Trophoblast cell (in vitro differentiated cells and primary cell): ENCODE measurements around the gene ADNP2.

Experiments used
- DNase-seq, 2 donors: peaks; one replicate each; pipeline ENCODE4 v3.0.0-alpha.2; 2016
- H2AFZ ChIP-seq: 2 replicates; pipeline ENCODE4 v1.6.1; 2013; ENCODE audit warnings: low read length, moderate library complexity, mild to moderate bottlenecking; ENCODE audit not compliant: insufficient read depth, poor library complexity
- H2AK5ac ChIP-seq: 2 replicates; pipeline ENCODE4 v1.6.1; 2013; ENCODE audit warnings: mild to moderate bottlenecking, low read length
- H2BK120ac ChIP-seq: 2 replicates; pipeline ENCODE4 v1.6.1; 2013; ENCODE audit warnings: low read length, mild to moderate bottlenecking, moderate library complexity; ENCODE audit not compliant: insufficient read depth, poor library complexity
- H2BK12ac ChIP-seq: 2 replicates; pipeline ENCODE4 v1.6.1; 2013; ENCODE audit warnings: mild to moderate bottlenecking, low read length, moderate library complexity
- H2BK5ac ChIP-seq: 2 replicates; pipeline ENCODE4 v1.6.1; 2013; ENCODE audit warnings: low read length, low read depth, moderate library complexity, mild to moderate bottlenecking; ENCODE audit not compliant: poor library complexity
- H3K14ac ChIP-seq: 2 replicates; pipeline ENCODE4 v1.6.1; 2013; ENCODE audit warnings: mild to moderate bottlenecking, low read length
- H3K18ac ChIP-seq: 2 replicates; pipeline ENCODE4 v1.6.1; 2013; ENCODE audit warnings: mild to moderate bottlenecking, low read length
- H3K23ac ChIP-seq: 2 replicates; pipeline ENCODE4 v1.6.1; 2013; ENCODE audit warnings: low read length
- H3K27ac ChIP-seq: 2 replicates; pipeline ENCODE4 v1.5.1; 2013; ENCODE audit warnings: low read depth, mild to moderate bottlenecking, inconsistent platforms, low read length, moderate library complexity
- H3K27me3 ChIP-seq: 2 replicates; pipeline ENCODE4 v1.6.1; 2013; ENCODE audit warnings: inconsistent platforms, mild to moderate bottlenecking, low read length, moderate library complexity; ENCODE audit not compliant: insufficient read depth
- H3K36me3 ChIP-seq, 2 experiments: 1 replicate in 1 of 2; 2 replicates in 1 of 2; pipeline ENCODE4 v1.6.1; 2013; ENCODE audit warnings: low read length in 2 of 2, mild to moderate bottlenecking in 2 of 2, moderate library complexity in 1 of 2; ENCODE audit not compliant: insufficient read depth in 2 of 2, control insufficient read depth in 1 of 2
- H3K4ac ChIP-seq: 2 replicates; pipeline ENCODE4 v1.6.1; 2013; ENCODE audit warnings: low read depth, mild to moderate bottlenecking, low read length, moderate library complexity
- H3K4me1 ChIP-seq, 2 experiments: 1 replicate in 1 of 2; 2 replicates in 1 of 2; pipeline ENCODE4 v1.6.1; 2013; ENCODE audit warnings: low read length in 2 of 2, mild to moderate bottlenecking in 2 of 2, moderate library complexity in 1 of 2; ENCODE audit not compliant: insufficient read depth in 2 of 2, control insufficient read depth in 1 of 2
- H3K4me2 ChIP-seq: 2 replicates; pipeline ENCODE4 v1.6.1; 2013; ENCODE audit warnings: inconsistent platforms, mild to moderate bottlenecking, low read length, moderate library complexity
- H3K4me3 ChIP-seq: 2 replicates; pipeline ENCODE4 v1.5.1; 2013; ENCODE audit warnings: mild to moderate bottlenecking, low read depth, low read length, inconsistent platforms
- H3K79me1 ChIP-seq: one replicate; pipeline ENCODE4 v1.6.1; 2013; ENCODE audit warnings: low read length
- H3K79me2 ChIP-seq: 2 replicates; pipeline ENCODE4 v1.6.1; 2013; ENCODE audit warnings: low read length, mild to moderate bottlenecking; ENCODE audit not compliant: control insufficient read depth, insufficient read depth, poor library complexity
- H3K9ac ChIP-seq: 2 replicates; pipeline ENCODE4 v1.6.1; 2013; ENCODE audit warnings: mild to moderate bottlenecking, low read length
- H3K9me3 ChIP-seq: 2 replicates; pipeline ENCODE4 v1.6.1; 2013; ENCODE audit warnings: low read depth, mild to moderate bottlenecking, control low read depth, inconsistent platforms, low read length; ENCODE audit not compliant: insufficient read depth
- H4K12ac ChIP-seq: 2 replicates; pipeline ENCODE4 v1.6.1; 2013; ENCODE audit warnings: low read depth, mild to moderate bottlenecking, low read length, moderate library complexity
- H4K8ac ChIP-seq: 2 replicates; pipeline ENCODE4 v1.6.1; 2013; ENCODE audit warnings: low read depth, mild to moderate bottlenecking, low read length, moderate library complexity
- H4K91ac ChIP-seq: one replicate; pipeline ENCODE4 v1.6.1; 2013; ENCODE audit warnings: low read depth, mild to moderate bottlenecking, low read length, moderate library complexity
- WGBS: extraction: QIAGEN DNeasy Blood & Tissue Kit; methylation state at CpG from one replicate; pipeline ENCODE4 v1.1.7; 2013; ENCODE audit warnings: missing lambda C conversion rate; ENCODE audit not compliant: insufficient read length, insufficient coverage; ENCODE audit errors: extremely low coverage; 5-methylcytosine and 5-hydroxymethylcytosine counted together

Gene ADNP2

DNA sequence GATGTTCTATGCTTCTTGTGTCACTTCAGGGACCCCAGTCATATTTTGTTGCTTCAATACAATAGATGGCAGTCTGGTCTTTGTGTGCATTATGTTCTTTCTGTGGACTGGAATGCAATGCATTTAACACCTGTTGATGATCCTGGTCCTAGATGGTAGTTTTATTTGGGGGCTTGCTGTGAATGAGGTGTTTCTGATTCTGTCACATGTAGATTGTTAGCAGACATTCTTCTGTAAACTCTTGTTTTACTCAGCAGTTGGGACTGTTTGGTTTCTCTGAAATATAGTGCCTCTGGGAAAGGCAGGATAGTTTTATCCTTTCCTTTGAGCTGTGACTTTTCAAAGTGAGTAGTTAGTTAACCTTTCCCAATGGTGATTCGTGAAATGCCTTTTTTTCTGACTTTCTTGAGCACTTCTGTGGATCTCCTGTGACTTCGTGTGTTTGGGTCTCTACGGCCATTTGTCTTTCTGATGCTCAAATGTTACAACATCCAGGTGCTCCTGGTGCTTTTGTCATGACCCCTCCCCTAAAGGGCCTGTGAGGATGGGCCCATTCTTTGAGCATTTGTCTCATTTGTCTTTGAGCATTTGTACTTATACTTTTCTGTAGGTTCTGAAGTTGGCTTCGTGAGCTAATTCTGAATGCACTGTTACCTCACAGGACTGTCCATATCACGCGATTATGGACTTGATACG, 20.8 kb downstream of the ADNP2 start:
- Histone ChIP-seq H4K8ac (no peak overlapping the region), H2AK5ac (no peak overlapping the region), H3K4me1 (peaks cover 0 to 4% of the 10 kb centered on the region in 2 experiments), H2BK5ac (no peak overlapping the region), H3K9me3 (no peaks in the 10 kb centered on the region), H2AFZ (no peak overlapping the region), H2BK120ac (no peak overlapping the region), H3K27me3 (no peaks in the 10 kb centered on the region), H3K14ac (no peak overlapping the region), H3K36me3 (peaks cover 5% of the 10 kb centered on the region in 2 experiments), H4K91ac (no peak overlapping the region), H3K79me1 (no peaks in the 10 kb centered on the region), H4K12ac (no peak overlapping the region), H3K4ac (no peak overlapping the region), H3K18ac (no peak overlapping the region), H3K79me2 (peaks cover 1% of the 10 kb centered on the region), H2BK12ac (no peak overlapping the region), H3K4me2 (no peak overlapping the region), H3K23ac (no peak overlapping the region), H3K27ac (no peak overlapping the region), H3K4me3 (no peak overlapping the region), H3K9ac (no peak overlapping the region)
- WGBS: no CpG with 5 or more reads among the region's 7 CpGs
- no peak for DNase-seq

DNA sequence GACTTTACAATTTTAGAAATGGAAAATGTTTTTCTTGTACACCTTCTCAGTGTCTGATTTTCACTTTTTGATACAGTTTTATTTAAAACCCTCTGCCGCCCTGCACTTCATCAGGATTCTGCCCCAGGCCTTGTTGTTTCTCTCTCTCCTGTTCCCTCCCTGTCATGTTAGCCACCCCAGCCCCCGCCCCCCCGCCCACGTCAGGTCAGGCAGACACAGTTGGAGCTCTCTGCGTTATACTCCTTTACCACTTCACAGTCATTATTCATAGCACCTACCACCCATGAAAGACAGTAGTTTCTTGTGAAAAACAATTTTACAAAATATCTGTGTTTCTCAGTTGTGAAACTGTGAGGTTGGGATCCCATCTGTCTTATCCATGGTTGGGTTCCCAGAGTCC, 21.5 kb downstream of the ADNP2 start:
- no CpG with 5 or more reads among the region's 5 CpGs for WGBS
- no peak overlapping the region for H3K4me2 ChIP-seq
- no peaks in the 10 kb centered on the region for H3K79me1 ChIP-seq

DNA sequence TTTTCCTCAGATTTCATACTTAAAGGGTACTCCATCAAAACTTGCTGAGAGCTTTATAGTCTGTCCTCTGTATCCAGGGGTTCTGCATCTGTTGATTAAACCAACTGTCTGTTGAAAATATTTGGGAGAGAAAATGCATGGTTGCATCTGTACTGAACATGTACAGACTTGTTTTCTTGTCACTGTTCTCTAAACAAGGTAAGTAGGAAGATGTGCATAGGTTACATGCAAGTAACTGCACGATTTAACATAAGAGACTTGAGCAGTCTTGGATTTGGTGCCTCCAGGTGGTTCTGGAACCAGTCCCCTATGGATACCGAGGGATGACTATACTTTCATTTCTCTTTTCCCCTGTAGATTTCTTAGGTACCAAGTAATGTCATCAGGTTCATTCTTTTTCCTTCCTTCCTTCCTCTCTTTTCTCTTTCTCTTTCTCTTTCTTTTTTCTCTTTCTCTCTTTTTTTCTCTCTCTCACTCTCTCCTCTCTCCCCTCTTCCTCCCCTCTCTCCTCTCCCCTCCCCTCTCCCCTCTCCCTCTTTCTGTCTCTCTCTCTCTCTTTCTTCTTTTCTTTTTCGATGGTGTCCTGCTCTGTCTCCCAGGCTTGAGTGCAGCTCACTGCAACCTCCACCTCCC, 23.2 kb downstream of the ADNP2 start:
- no peak overlapping the region for H3K27ac ChIP-seq
- peaks cover 1% of the 10 kb centered on the region for H3K79me2 ChIP-seq
- no peak overlapping the region for H2BK120ac ChIP-seq
- no peak overlapping the region for H2AK5ac ChIP-seq
- no peak overlapping the region for H2BK5ac ChIP-seq
- peaks cover 4% of the 10 kb centered on the region for H3K9me3 ChIP-seq
- H3K36me3 ChIP-seq: peaks cover 17 to 24% of the 10 kb centered on the region in 2 experiments
- H3K4ac ChIP-seq: peak overlapping the region; percentile 42
- peak overlapping the region; percentile 22 for H4K91ac ChIP-seq
- WGBS: no CpG with 5 or more reads among the region's 3 CpGs
- no peak overlapping the region for H4K12ac ChIP-seq
- H4K8ac ChIP-seq: no peak overlapping the region
- no peak overlapping the region for H3K9ac ChIP-seq
- no peak overlapping the region for H2AFZ ChIP-seq
- H3K4me3 ChIP-seq: no peak overlapping the region
- no peak overlapping the region for H3K14ac ChIP-seq
- no peak overlapping the region for H3K23ac ChIP-seq
- no peaks in the 10 kb centered on the region for H3K79me1 ChIP-seq
- DNase-seq: no peak
- H3K27me3 ChIP-seq: no peaks in the 10 kb centered on the region
- H3K4me1 ChIP-seq: peaks cover 5 to 6% of the 10 kb centered on the region in 2 experiments
- H3K18ac ChIP-seq: no peak overlapping the region
- no peak overlapping the region for H2BK12ac ChIP-seq
- H3K4me2 ChIP-seq: no peak overlapping the region

More for the DNA sequence above, 21.5 kb downstream of the ADNP2 start:
- Histone ChIP-seq H3K18ac (no peak overlapping the region), H2BK5ac (no peak overlapping the region), H2AFZ (no peak overlapping the region), H3K14ac (no peak overlapping the region), H3K4ac (peak overlapping the region; percentile 39), H2BK12ac (no peak overlapping the region), H3K36me3 (peaks cover 5 to 7% of the 10 kb centered on the region in 2 experiments), H3K9me3 (no peaks in the 10 kb centered on the region), H4K12ac (no peak overlapping the region), H4K8ac (no peak overlapping the region), H3K4me1 (peaks cover 0 to 4% of the 10 kb centered on the region in 2 experiments), H2AK5ac (no peak overlapping the region), H3K23ac (no peak overlapping the region), H3K9ac (no peak overlapping the region), H3K27ac (no peak overlapping the region), H3K4me3 (no peak overlapping the region), H4K91ac (no peak overlapping the region), H3K79me2 (peaks cover 1% of the 10 kb centered on the region), H2BK120ac (no peak overlapping the region), H3K27me3 (no peaks in the 10 kb centered on the region)
- no peak for DNase-seq

- no peak overlapping the region for H3K14ac ChIP-seq
- DNase-seq: no peak
- no peak overlapping the region for H4K12ac ChIP-seq
- no peak overlapping the region for H3K23ac ChIP-seq
- WGBS: no CpG with 5 or more reads among the region's 1 CpG
- no peak overlapping the region for H3K18ac ChIP-seq
- no peak overlapping the region for H3K4me3 ChIP-seq
- no peak overlapping the region for H3K27ac ChIP-seq
- H2AFZ ChIP-seq: no peak overlapping the region
- no peak overlapping the region for H2BK120ac ChIP-seq
- H3K4ac ChIP-seq: no peak overlapping the region
- no peak overlapping the region for H2BK5ac ChIP-seq
- no peak overlapping the region for H2BK12ac ChIP-seq
- H3K9me3 ChIP-seq: peaks cover 8% of the 10 kb centered on the region
- peaks cover 24 to 32% of the 10 kb centered on the region in 2 experiments for H3K36me3 ChIP-seq
- H3K9ac ChIP-seq: no peak overlapping the region
- no peak overlapping the region for H4K8ac ChIP-seq
- H3K4me2 ChIP-seq: no peak overlapping the region
- H3K79me1 ChIP-seq: no peaks in the 10 kb centered on the region
- H3K4me1 ChIP-seq: peaks cover 5 to 6% of the 10 kb centered on the region in 2 experiments
- no peak overlapping the region for H2AK5ac ChIP-seq
- H4K91ac ChIP-seq: no peak overlapping the region
- no peaks in the 10 kb centered on the region for H3K27me3 ChIP-seq
- H3K79me2 ChIP-seq: peaks cover 1% of the 10 kb centered on the region
These were observed 24.1 kb downstream of the ADNP2 start for GRCh38 chr18:80133124-80133523.
